HTERT RPE-1 (cell line): ENCODE results near the gene TAF10.

Experiments used
- in situ Hi-C: fragments of 300-500 bp; cut with MboI; formaldehyde crosslinking; loops from 4 replicates; pipeline ENCODE4 v1.14.3; 2020; ENCODE audit warnings: low sequenced_read_pairs

The TAF10 gene

DNA sequence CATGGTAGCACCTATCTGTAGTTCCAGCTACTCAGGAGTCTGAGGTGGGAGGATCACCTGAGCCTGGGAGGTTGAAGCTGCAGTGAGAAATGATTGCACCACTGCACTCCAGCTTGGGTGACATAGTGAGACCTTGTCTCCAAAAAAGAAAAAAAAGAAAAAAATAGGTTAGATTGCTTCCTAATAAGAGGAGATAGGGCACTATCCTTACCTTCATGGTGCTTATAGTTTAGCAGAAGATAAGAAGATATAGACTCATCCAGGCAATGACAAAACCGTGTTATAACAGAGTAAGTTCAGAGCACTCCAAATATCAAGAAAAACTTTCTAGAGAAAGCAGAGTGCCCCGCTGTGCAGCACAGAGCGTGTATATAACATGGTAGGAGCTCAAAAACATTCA, 50.7 kb downstream of the TAF10 start:
- in situ Hi-C loops: no loop called here
